ENCODE results near the gene COL28A1.
"Not testable (repeated sequence)": the region's sequence is repeated elsewhere in the genome, so short reads cannot be mapped to it uniquely, and the experiment has no call there.

The COL28A1 gene

DNA sequence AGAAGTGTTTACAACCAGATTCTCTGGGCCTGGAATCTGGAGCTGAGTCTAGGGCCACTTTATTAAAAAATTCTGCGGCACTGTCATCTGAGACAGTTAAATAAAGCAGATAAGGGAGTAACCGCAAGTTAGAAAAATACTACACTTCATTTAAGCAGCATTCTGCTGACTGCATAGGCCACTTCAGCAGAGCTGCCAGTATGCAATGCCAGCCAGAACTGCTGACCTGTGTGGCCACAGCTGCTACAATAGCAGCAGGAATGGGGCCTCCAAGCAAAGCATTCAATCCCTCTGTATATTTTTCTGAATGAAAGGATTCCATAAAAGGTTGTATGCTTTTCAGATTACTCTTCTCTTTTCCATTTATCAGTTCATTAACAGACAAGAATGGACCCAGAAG lies 136.0 kb downstream of the COL28A1 start:
- in situ Hi-C loops (cut with HindIII; ENCODE audit: low sequenced_read_pairs): no loop called here

DNA sequence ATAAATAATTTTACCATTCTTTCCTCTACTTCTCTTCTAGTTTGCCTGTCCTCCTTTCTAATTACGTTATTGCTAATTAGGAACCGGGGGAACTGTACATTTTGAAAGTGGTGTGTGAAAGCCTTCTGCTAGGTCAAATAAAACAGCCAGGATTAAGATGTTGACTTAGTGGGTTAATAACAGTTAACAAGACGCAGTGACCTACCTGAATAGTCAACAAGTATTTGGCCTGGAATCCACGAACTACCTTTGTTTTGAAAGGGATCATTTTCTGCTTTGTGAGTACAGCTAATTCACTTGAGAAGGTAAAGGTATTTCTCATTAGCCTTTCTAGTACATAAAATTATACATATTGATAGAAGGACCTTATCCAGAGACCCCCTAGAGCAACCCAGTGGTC lies 139.9 kb downstream of the COL28A1 start:
- no peak for TF ChIP-seq CTCF (IDR thresholded peaks at IDR 0.05; ENCODE audit: low read depth, low read length, missing control alignments)
- in situ Hi-C loops (cut with HindIII; ENCODE audit: low sequenced_read_pairs): no loop called here
- no peak overlapping the region for H3K4me3 ChIP-seq (ENCODE audit: low read depth, low read length)
- DNase-seq (ENCODE audit: low read depth): no peak

More for the DNA sequence above, 136.0 kb downstream of the COL28A1 start:
- no peak overlapping the region for H3K4me3 ChIP-seq (ENCODE audit: low read depth, low read length)
- no peak for TF ChIP-seq CTCF (IDR thresholded peaks at IDR 0.05; ENCODE audit: low read depth, low read length, missing control alignments)
- no peak for DNase-seq (ENCODE audit: low read depth)

GRCh38 chr7:7388164-7388563 lies 147.5 kb downstream of the COL28A1 start:
- H3K4me3 ChIP-seq (ENCODE audit: low read depth, low read length); DNase-seq (ENCODE audit: low read depth); in situ Hi-C loops (cut with HindIII; ENCODE audit: low sequenced_read_pairs): not testable (repeated sequence)

GRCh38 chr7:7385421-7385820 lies 150.3 kb downstream of the COL28A1 start:
- in situ Hi-C loops (cut with HindIII; ENCODE audit: low sequenced_read_pairs): no loop called here
- no peak for TF ChIP-seq CTCF (IDR thresholded peaks at IDR 0.05; ENCODE audit: low read depth, low read length, missing control alignments)
- no peak for DNase-seq (ENCODE audit: low read depth)
- H3K4me3 ChIP-seq (ENCODE audit: low read depth, low read length): no peak overlapping the region

DNA sequence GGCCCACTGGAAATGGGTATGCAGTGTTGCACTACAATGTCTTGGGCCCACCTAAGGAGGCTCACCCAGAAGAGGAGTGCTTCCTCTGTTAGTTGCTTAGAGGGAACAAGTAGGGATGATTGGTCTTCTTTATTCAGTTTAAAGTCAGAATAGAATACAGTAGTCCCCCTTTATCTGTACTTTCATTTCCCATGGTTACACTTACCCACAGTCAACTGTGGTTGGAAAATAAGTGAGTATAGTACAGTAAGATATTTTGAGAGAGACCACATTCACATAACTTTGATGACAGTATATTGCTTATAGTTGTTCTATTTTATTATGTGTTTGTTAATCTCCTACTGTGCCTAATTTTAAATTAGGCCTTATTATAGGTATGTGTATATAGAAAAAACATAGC lies 151.4 kb downstream of the COL28A1 start:
- in situ Hi-C loops (cut with HindIII; ENCODE audit: low sequenced_read_pairs): no loop called here
- no peak for TF ChIP-seq CTCF (IDR thresholded peaks at IDR 0.05; ENCODE audit: low read depth, low read length, missing control alignments)
- DNase-seq (ENCODE audit: low read depth): no peak

GRCh38 chr7:7375538-7375937 lies 160.1 kb downstream of the COL28A1 start:
- in situ Hi-C loops (cut with HindIII; ENCODE audit: low sequenced_read_pairs): no loop called here
- H3K4me3 ChIP-seq (ENCODE audit: low read depth, low read length): no peak overlapping the region
- no peak for TF ChIP-seq CTCF (IDR thresholded peaks at IDR 0.05; ENCODE audit: low read depth, low read length, missing control alignments)
- DNase-seq (ENCODE audit: low read depth): no peak

More for the DNA sequence above, 151.4 kb downstream of the COL28A1 start:
- H3K4me3 ChIP-seq (ENCODE audit: low read depth, low read length): no peak overlapping the region

DNA sequence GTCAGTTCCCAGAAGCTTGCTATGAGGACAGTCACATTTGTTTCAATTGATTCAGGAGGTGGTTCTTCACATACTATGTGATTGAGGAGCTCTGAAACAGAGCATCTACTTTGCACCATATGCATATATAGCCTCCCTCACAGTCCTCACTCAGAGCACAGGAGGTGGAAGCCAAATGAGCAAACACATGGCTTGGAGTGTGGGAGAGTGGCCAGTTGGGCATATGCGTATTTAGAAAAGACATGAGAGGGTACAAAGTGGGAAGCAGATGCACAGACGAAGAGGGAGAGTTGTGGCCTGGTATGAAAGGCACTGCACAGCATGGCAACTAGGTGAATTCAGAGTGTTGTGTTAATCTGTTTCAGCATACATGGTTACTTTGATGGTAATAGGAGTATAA lies 165.6 kb downstream of the COL28A1 start:
- no peak overlapping the region for H3K4me3 ChIP-seq (ENCODE audit: low read depth, low read length)
- in situ Hi-C loops (cut with HindIII; ENCODE audit: low sequenced_read_pairs): no loop called here
- no peak for TF ChIP-seq CTCF (IDR thresholded peaks at IDR 0.05; ENCODE audit: low read depth, low read length, missing control alignments)
- no peak for DNase-seq (ENCODE audit: low read depth)

Measured in astrocyte of the cerebellum (primary cell).